K562 (cell line): Measurements from ENCODE around the gene HMG20B. TPM values are rescaled to one million over a fixed set of nuclear protein-coding genes. Genes with fewer than 3 reads are reported as not detected.

Experiments used
- BHLHE40 ChIP-seq: IDR thresholded peaks from 2 replicates; pipeline ENCODE4 v1.6.1; 2011; ENCODE audit warnings: low read length, improper control_type of control experiment
- BRD9 ChIP-seq: fragments of 450-650 bp; IDR thresholded peaks from 2 replicates; pipeline ENCODE4 v1.6.1; 2018; ENCODE audit warnings: low read depth; ENCODE audit not compliant: partially characterized antibody
- CREB1 ChIP-seq, 2 experiments: sonication (generic) in 1 of 2; formaldehyde crosslinking in 1 of 2; IDR thresholded peaks; 2 replicates each; pipeline versions ENCODE4 v1.6.1 to v1.8.0; 2012 to 2022; ENCODE audit warnings: inconsistent platforms in 1 of 2, mild to moderate bottlenecking in 1 of 2, missing genetic modification reagents in 1 of 2, moderate library complexity in 1 of 2
- ERF ChIP-seq: fragments of 450-650 bp; formaldehyde crosslinking; IDR thresholded peaks from 2 replicates; pipeline ENCODE4 v1.4.0; 2020; ENCODE audit warnings: mild to moderate bottlenecking, mixed read lengths
- ETV5 ChIP-seq: sonication (generic); formaldehyde crosslinking; IDR thresholded peaks from 2 replicates; pipeline ENCODE4 v1.4.0; 2020; ENCODE audit warnings: low read depth, mild to moderate bottlenecking, missing genetic modification reagents
- FUS ChIP-seq: fragments of 200-400 bp; formaldehyde crosslinking; optimal IDR thresholded peaks from 2 replicates; pipeline ENCODE3; 2017; ENCODE audit warnings: low read depth, low read length
- GTF2F1 ChIP-seq: IDR thresholded peaks from 2 replicates; pipeline ENCODE4 v1.6.1; 2011; ENCODE audit warnings: low read depth, low read length, improper control_type of control experiment
- MCM3 ChIP-seq: fragments of 450-650 bp; IDR thresholded peaks from 2 replicates; pipeline ENCODE4 v1.6.1; 2016
- PHF8 ChIP-seq: fragments of 200-600 bp; sonication (generic); IDR thresholded peaks from 2 replicates; pipeline ENCODE4 v1.6.1; 2012; ENCODE audit warnings: mixed run types, mild to moderate bottlenecking, inconsistent platforms, low read length, moderate library complexity, borderline replicate concordance
- POLR2AphosphoS2 ChIP-seq: IDR thresholded peaks from 2 replicates; pipeline ENCODE4 v1.6.1; 2012; ENCODE audit warnings: low read length, improper control_type of control experiment
- PRPF4 ChIP-seq: fragments of 200-400 bp; formaldehyde crosslinking; IDR thresholded peaks from one replicate; pipeline ENCODE4 v1.6.1; 2017; ENCODE audit warnings: low read length, low read depth, mild to moderate bottlenecking; ENCODE audit not compliant: insufficient read depth, poor library complexity, severe bottlenecking
- SLC30A9 ChIP-seq: fragments of 250-450 bp; sonication (Bioruptor Pico); IDR thresholded peaks from 2 replicates; pipeline ENCODE4 v1.8.0; 2022; ENCODE audit warnings: mild to moderate bottlenecking, moderate library complexity
- USF1 ChIP-seq: sonication (generic); formaldehyde crosslinking; IDR thresholded peaks from 2 replicates; pipeline ENCODE4 v1.9.0; 2022; ENCODE audit warnings: mild to moderate bottlenecking, missing genetic modification reagents
- YBX1 ChIP-seq: fragments of 450-650 bp; IDR thresholded peaks from 2 replicates; pipeline ENCODE4 v1.7.1; 2016; ENCODE audit warnings: mild to moderate bottlenecking
- ZBTB43 ChIP-seq: sonication (generic); formaldehyde crosslinking; IDR thresholded peaks from 2 replicates; pipeline ENCODE4 v1.8.0; 2023; ENCODE audit warnings: mild to moderate bottlenecking, missing genetic modification reagents
- ZC3H11A ChIP-seq: IDR thresholded peaks from 2 replicates; pipeline ENCODE4 v1.6.1; 2012; ENCODE audit warnings: low read depth, low read length, improper control_type of control experiment
- ZC3H8 ChIP-seq: fragments of 450-650 bp; IDR thresholded peaks from 2 replicates; pipeline ENCODE4 v1.6.1; 2017
- ZNF583 ChIP-seq: fragments of 250-450 bp; sonication (Bioruptor Pico); IDR thresholded peaks from 2 replicates; pipeline ENCODE4 v1.4.0; 2020
- ZNF79 ChIP-seq: fragments of 250-450 bp; sonication (Bioruptor Pico); IDR thresholded peaks from 2 replicates; pipeline ENCODE4 v1.4.0; 2020; ENCODE audit warnings: low read depth, mild to moderate bottlenecking, moderate library complexity
- polyA plus RNA-seq, 8 experiments: library from polyadenylated mRNA; depleted of rRNA in 4 of 8; stranded (reverse) in 5 of 8; unstranded in 3 of 8; fragments of >200 nt; fragmentation: Nextera tagmentation in 2 of 8; fragmentation: Illumina TruSeq in 1 of 8; extraction: Ambion mirVana in 2 of 8; extraction: Trizol in 1 of 8; gene quantifications; 2 replicates each; pipeline versions ENCODE4 v1.2.1 to v1.2.3, GENCODE V29; 2011 to 2014; ENCODE audit warnings: inconsistent platforms in 1 of 8, missing spikeins in 1 of 8
- total RNA-seq, 7 experiments: library from RNA; depleted of rRNA in 6 of 7; stranded (reverse); fragments of >200 nt in 6 of 7; fragmentation: Illumina TruSeq in 2 of 7; extraction: Trizol in 2 of 7; gene quantifications; 2 replicates each; pipeline versions ENCODE4 v1.2.1 to v1.2.3, GENCODE V29; 2011 to 2021; ENCODE audit warnings: low replicate concordance in 1 of 7
- TF ChIP-seq, protein P1 (sequence below): sonication (generic); formaldehyde crosslinking; IDR thresholded peaks from 2 replicates; pipeline ENCODE4 v1.5.0; 2020; ENCODE audit warnings: missing genetic modification reagents
- TF ChIP-seq, protein P2 (sequence below): sonication (generic); formaldehyde crosslinking; IDR thresholded peaks from 2 replicates; pipeline ENCODE4 v1.8.0; 2022; ENCODE audit warnings: mild to moderate bottlenecking, missing genetic modification reagents
- TF ChIP-seq, protein P3 (sequence below): sonication (generic); formaldehyde crosslinking; IDR thresholded peaks from 2 replicates; pipeline ENCODE4 v1.8.0; 2022; ENCODE audit warnings: missing genetic modification reagents, mild to moderate bottlenecking, borderline replicate concordance

HMG20B gene
- total and polyA plus RNA-seq, 9 of the 15 experiments (the other 6 are each of a cell fraction or from before 2014, with no cell fraction given), result 0.35 to 172 (median 38.6) TPM

GRCh38 chr19:3626473-3627350 lies 54.0 kb downstream of the HMG20B start, which contains the start of gene CACTIN (continued):
- no peak for TF ChIP-seq PRPF4
- TF ChIP-seq BHLHE40, result no peak
- TF ChIP-seq, protein P1, sequence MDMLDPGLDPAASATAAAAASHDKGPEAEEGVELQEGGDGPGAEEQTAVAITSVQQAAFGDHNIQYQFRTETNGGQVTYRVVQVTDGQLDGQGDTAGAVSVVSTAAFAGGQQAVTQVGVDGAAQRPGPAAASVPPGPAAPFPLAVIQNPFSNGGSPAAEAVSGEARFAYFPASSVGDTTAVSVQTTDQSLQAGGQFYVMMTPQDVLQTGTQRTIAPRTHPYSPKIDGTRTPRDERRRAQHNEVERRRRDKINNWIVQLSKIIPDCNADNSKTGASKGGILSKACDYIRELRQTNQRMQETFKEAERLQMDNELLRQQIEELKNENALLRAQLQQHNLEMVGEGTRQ (CRISPR knock-in tag), result no peak
- TF ChIP-seq ETV5 (CRISPR knock-in tag), result 0 out of 2 replicates have a peak, but pooled peaks have one; percentile 56
- no peak for TF ChIP-seq BRD9
- no peak for TF ChIP-seq ZC3H11A
- no peak for TF ChIP-seq SLC30A9 (CRISPR knock-in tag)
- peak; percentile 89; the same call in 1 of the 2 replicates for TF ChIP-seq PHF8
- no peak for TF ChIP-seq ZC3H8
- TF ChIP-seq FUS, result no peak
- TF ChIP-seq, protein P2, sequence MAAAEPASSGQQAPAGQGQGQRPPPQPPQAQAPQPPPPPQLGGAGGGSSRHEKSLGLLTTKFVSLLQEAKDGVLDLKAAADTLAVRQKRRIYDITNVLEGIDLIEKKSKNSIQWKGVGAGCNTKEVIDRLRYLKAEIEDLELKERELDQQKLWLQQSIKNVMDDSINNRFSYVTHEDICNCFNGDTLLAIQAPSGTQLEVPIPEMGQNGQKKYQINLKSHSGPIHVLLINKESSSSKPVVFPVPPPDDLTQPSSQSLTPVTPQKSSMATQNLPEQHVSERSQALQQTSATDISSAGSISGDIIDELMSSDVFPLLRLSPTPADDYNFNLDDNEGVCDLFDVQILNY (CRISPR knock-in tag), result no peak
- no peak for TF ChIP-seq ZNF79 (CRISPR knock-in tag)
- no peak for TF ChIP-seq MCM3
- no peak for TF ChIP-seq ZNF583 (CRISPR knock-in tag)
- TF ChIP-seq, protein P3, sequence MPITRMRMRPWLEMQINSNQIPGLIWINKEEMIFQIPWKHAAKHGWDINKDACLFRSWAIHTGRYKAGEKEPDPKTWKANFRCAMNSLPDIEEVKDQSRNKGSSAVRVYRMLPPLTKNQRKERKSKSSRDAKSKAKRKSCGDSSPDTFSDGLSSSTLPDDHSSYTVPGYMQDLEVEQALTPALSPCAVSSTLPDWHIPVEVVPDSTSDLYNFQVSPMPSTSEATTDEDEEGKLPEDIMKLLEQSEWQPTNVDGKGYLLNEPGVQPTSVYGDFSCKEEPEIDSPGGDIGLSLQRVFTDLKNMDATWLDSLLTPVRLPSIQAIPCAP, result no peak
- TF ChIP-seq CREB1 (IDR thresholded peaks at IDR 0.05), result peak; percentile 56
- TF ChIP-seq CREB1 (CRISPR knock-in tag; IDR thresholded peaks at IDR 0.05), result peak; percentile 80
- TF ChIP-seq POLR2AphosphoS2, result no peak
- TF ChIP-seq ERF, result no peak; the same call in 1 of the 2 replicates
- peak; percentile 49; the same call in 1 of the 2 replicates for TF ChIP-seq GTF2F1
- peak; percentile 46; the same call in 1 of the 2 replicates for TF ChIP-seq USF1
- TF ChIP-seq ZBTB43 (CRISPR knock-in tag), result no peak
- no peak for TF ChIP-seq YBX1
